Bronchial epithelial cell (primary cell): Measurements from ENCODE around the gene CTCF. TPM values are rescaled to one million over a fixed set of nuclear protein-coding genes. Genes with fewer than 3 reads are reported as not detected.

Source experiments
- DNase-seq: peaks from one replicate; pipeline ENCODE4 v3.0.0-alpha.2; 2010; ENCODE audit warnings: low read depth
- FAIRE-seq: peaks from 2 replicates; lab custom pipeline; 2011; peaks lifted over from hg19 to GRCh38; lab: Jason Lieb, UNC
- H3K27me3 ChIP-seq: 2 replicates; pipeline ENCODE4 v1.5.1; 2011; ENCODE audit warnings: low read length; ENCODE audit not compliant: control insufficient read depth, insufficient read depth
- H3K36me3 ChIP-seq: 2 replicates; pipeline ENCODE4 v1.5.1; 2011; ENCODE audit warnings: low read length; ENCODE audit not compliant: control insufficient read depth, insufficient read depth
- H3K4me3 ChIP-seq: 2 replicates; pipeline ENCODE4 v1.5.1; 2011; ENCODE audit warnings: mild to moderate bottlenecking, low read depth, low read length, control low read depth
- total RNA-seq: library from RNA; depleted of rRNA; stranded (reverse); fragments of >200 nt; gene quantifications from 2 replicates; pipeline ENCODE4 v1.2.1, GENCODE V29; 2014
- TF ChIP-seq, protein P1 (sequence below): IDR thresholded peaks from 2 replicates; pipeline ENCODE4 v1.5.1; 2011; ENCODE audit warnings: mild to moderate bottlenecking, moderate library complexity, low read length, control low read depth, inconsistent platforms; ENCODE audit not compliant: insufficient read depth, severe bottlenecking

CTCF gene
- total RNA-seq, 1 donor from 2014 or later, result 21.1 TPM

DNA sequence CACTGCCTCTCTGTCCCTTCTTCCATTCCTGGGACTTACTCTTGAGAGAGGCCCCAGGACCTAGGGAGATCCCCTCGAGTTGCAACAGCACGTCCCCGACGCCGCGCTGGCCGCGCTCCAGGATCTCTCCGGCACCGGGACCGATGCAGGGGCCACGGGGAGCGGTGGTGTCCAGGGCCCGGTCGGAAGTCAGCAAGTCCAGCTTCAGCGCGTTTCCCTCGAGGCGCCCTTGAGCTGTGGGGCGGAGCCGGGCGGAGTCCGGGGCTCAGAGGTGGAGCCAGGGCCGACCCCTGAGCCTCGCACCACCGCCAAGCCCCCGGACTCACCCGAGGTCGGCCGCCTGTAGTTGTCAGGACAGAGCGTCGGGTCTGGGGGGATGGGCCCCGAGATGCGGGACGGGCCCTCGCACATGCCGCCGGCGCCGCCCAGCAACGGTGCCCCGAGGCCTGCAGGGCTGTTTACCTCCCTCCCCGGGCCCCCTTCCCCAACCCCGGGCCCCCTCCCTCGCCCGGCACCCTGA is 103.8 kb downstream of the CTCF start:
- DNase-seq (no peak), FAIRE-seq (no peak)

DNA sequence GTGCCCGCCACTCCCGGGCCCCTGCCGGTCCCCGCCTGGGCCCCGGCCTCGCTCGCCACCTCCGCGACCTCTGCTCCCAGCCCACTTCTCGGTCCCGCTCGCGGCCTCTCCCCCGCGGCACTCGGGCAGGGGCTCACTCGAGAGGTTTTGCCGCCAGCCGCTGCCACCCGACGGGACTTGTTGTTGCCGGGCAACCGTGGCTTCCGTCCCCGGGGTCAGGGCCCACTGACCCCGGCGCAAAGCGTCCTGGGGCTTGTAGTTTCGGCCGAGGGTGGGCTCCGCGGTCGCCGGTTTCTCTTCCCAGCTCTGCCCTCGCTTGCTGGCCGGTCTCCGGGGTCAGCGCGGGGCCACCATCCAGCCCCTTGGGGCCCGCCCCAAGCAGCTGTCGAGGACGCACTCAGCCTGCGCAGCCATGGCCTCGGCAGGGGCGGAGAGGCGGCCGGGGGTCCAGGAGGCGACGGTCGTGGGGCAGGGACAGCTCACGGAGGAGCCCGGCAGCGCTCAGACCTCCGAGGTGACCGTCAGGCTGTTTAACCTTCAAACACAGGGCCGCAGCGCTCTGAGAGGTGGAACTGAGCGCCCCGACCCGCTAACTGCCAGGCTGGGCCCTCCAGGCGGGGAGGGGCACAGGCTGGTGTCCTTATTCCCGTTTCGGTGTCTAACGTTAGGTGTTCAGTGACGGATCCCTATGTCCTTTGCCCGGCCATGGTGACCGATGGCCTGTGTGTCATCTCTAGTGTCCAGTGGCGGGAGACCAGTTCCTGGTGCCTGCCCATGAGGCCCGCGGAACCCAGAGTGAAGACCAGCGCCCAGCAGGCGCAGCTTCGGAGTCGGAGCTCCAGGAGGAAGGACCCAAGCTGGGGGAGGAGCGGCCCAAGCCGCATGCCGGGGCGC is 104.5 kb downstream of the CTCF start, which contains the start of the genes C16orf86 and ENKD1:
Gene C16orf86, plus strand, starts transcription at position 256 of the 894 bp plus-strand sequence. Its CDS starts 157 bp downstream, at position 413.
Gene ENKD1, minus strand, starts transcription at position 192 of the 894 bp plus-strand sequence. CDS start 308 bp downstream, outside the sequence.
- H3K36me3 ChIP-seq, result peaks cover 2% of the 10 kb centered on the region
- H3K27me3 ChIP-seq, result no peaks in the 10 kb centered on the region
- FAIRE-seq, result no peak
- DNase-seq, result peak; percentile 34
- TF ChIP-seq, protein P1, sequence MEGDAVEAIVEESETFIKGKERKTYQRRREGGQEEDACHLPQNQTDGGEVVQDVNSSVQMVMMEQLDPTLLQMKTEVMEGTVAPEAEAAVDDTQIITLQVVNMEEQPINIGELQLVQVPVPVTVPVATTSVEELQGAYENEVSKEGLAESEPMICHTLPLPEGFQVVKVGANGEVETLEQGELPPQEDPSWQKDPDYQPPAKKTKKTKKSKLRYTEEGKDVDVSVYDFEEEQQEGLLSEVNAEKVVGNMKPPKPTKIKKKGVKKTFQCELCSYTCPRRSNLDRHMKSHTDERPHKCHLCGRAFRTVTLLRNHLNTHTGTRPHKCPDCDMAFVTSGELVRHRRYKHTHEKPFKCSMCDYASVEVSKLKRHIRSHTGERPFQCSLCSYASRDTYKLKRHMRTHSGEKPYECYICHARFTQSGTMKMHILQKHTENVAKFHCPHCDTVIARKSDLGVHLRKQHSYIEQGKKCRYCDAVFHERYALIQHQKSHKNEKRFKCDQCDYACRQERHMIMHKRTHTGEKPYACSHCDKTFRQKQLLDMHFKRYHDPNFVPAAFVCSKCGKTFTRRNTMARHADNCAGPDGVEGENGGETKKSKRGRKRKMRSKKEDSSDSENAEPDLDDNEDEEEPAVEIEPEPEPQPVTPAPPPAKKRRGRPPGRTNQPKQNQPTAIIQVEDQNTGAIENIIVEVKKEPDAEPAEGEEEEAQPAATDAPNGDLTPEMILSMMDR, result no peak
- H3K4me3 ChIP-seq, result peak within 1 kb of the TSS; percentile 63

More for the DNA sequence above, 103.8 kb downstream of the CTCF start:
- H3K27me3 ChIP-seq, result no peaks in the 10 kb centered on the region
- TF ChIP-seq, protein P1, result no peak
- peak overlapping the region; percentile 63 for H3K4me3 ChIP-seq
- peaks cover 2% of the 10 kb centered on the region for H3K36me3 ChIP-seq

DNA sequence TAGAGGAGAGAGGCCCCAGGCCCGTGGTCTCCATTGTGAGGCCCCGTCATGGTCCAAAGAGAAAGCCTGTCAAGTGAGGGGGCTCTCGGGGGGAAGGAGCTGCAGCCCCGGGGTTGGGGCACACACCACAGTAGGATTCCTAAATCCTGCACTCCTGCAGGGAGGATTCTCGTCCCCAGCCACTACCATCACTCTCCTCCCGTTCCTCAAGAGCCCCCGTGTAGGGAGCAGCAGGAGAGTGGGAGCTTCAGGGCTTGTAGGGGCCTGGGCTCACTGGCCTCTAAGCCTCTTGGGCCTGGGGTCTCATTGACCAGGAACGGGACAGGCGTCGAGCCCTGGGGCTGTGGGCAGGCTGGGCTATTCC is 105.1 kb downstream of the CTCF start:
- no peak overlapping the region for H3K4me3 ChIP-seq
- H3K36me3 ChIP-seq, result peaks cover 2% of the 10 kb centered on the region
- no peak for FAIRE-seq
- H3K27me3 ChIP-seq, result no peaks in the 10 kb centered on the region
- DNase-seq, result no peak
- TF ChIP-seq, protein P1, result no peak

DNA sequence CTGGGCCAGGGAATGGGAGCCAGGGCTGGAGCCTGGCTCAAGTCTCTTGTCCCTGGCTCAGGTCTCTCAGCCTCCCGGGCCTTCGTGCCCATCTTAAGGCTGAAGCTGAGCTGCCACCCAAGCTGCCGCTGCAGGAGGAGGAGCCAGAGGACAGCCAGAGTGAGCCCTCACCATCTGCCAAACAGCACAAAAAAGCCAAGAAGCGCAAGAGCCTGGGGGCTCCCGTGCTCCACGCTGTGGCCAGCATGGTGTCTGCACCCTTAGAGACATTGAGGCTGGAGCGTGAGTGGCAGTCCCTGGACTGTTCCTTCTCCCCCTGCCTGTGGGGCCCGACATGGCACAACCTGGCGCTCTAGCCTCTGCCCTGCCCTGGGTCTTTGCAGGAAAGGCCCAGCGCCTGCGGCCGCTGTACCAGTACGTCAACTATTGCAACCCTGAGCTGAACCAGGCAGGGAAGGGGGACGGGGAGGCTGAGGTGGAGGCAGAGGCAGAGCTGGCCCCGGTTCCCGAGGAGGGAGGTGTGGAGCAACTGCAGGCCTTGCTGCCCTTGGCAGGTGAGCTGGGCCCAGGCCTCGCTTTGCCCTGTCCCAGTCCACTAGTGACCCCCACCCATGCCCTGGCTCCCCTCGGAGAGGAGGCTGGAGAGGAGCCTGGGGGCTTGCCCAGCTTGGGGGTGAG is 105.6 kb downstream of the CTCF start:
- no peak for FAIRE-seq
- H3K27me3 ChIP-seq, result no peaks in the 10 kb centered on the region
- no peak overlapping the region for H3K4me3 ChIP-seq
- H3K36me3 ChIP-seq, result peaks cover under 1% of the 10 kb centered on the region
- DNase-seq, result peak; percentile 78
- TF ChIP-seq, protein P1, result peak; percentile 100

DNA sequence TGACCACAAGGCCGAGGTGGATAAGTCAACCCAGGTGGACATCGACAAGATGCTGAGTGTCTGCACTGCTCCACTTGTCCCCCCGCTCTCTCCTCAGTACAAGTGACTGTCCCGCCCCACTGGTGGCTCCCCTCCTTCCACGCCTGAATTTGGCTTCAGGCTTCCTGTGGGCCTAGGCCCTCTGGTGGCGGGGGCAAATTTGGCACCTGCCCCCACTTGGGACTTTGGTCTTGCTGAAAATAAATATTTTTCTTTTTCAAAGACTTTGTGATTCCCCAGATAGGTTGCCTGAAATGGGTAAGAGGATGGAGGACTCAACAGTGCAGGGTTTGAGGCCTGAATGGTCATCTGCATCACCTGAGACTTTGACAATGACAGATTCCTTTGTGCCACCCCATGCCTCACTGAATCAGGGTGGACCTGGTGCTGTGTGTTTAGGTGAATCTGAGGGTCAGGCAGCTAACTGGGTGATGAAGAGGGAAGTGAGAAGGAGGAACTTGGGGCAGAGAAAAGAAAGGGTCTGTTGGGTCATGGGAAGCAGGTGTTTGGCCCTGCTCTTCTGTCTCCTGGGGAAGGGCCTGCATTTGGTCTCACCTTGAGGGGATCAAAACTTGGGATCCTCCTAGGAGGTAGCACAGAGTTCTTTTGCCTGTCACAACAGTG is 106.3 kb downstream of the CTCF start:
- Histone ChIP-seq H3K4me3 (no peak overlapping the region), H3K36me3 (no peaks in the 10 kb centered on the region), H3K27me3 (no peaks in the 10 kb centered on the region)
- no peak for FAIRE-seq
- DNase-seq, result no peak
- TF ChIP-seq, protein P1, result peak; percentile 23
